Testis (tissue), 3 donors: Measurements from ENCODE around the gene GPR68. TPM values are rescaled to one million over a fixed set of nuclear protein-coding genes. Genes with fewer than 3 reads are reported as not detected.

ENCODE experiments used
- DNase-seq: peaks from one replicate; pipeline ENCODE4 v3.0.0-alpha.2; 2019
- H3K27ac ChIP-seq, 2 donors: fragments of 200-600 bp; sonication (generic); one replicate each; pipeline ENCODE4 v1.5.1; 2019
- H3K27me3 ChIP-seq: fragments of 200-600 bp; sonication (generic); one replicate; pipeline ENCODE4 v1.5.1; 2019
- H3K36me3 ChIP-seq: fragments of 200-600 bp; sonication (generic); one replicate; pipeline ENCODE4 v1.5.1; 2017; ENCODE audit warnings: low read depth; ENCODE audit errors: missing control alignments
- H3K4me1 ChIP-seq: fragments of 200-600 bp; sonication (generic); one replicate; pipeline ENCODE4 v1.5.1; 2019
- H3K4me3 ChIP-seq, 2 donors: fragments of 200-600 bp; sonication (generic); one replicate each; pipeline ENCODE4 v1.5.1; 2017 to 2019
- H3K9me3 ChIP-seq: fragments of 200-600 bp; sonication (generic); one replicate; pipeline ENCODE4 v1.5.1; 2017
- POLR2A ChIP-seq: fragments of 450-650 bp; IDR thresholded peaks from one replicate; pipeline ENCODE4 v1.6.1; 2017; ENCODE audit warnings: antibody characterized with exemption, mild to moderate bottlenecking, moderate library complexity
- WGBS, 2 donors: methylation state at CpG; one replicate each; pipeline ENCODE4 v1.1.5; 2018; 5-methylcytosine and 5-hydroxymethylcytosine counted together
- intact Hi-C: fragments of 100-400 bp; cut with DNase I; formaldehyde crosslinking; loops from one replicate; pipeline ENCODE4 v1.15.1; 2023; ENCODE audit warnings: low total_unique reads
- polyA plus RNA-seq: library from polyadenylated mRNA; stranded (reverse); fragments of 350-450 nt; fragmentation: Illumina TruSeq; extraction: RNeasy Lipid Tissue Mini Kit (QIAGEN cat#74804); gene quantifications from one replicate; pipeline ENCODE4 v1.2.3, GENCODE V29; 2014; ENCODE audit warnings: low read depth, low replicate concordance; ENCODE audit not compliant: insufficient read depth
- total RNA-seq, 2 donors: library from RNA; depleted of rRNA; stranded (reverse); fragments of >200 nt; gene quantifications; one replicate each; pipeline ENCODE4 v1.2.3, GENCODE V29; 2016
- TF ChIP-seq, protein P1 (sequence below), 3 experiments: fragments of 450-650 bp in 2 of 3; fragments of 200-600 bp in 1 of 3; sonication (generic) in 1 of 3; IDR thresholded peaks; one replicate each; pipeline ENCODE4 v1.5.1; 2016 to 2019; ENCODE audit warnings: antibody characterized with exemption in 3 of 3, mild to moderate bottlenecking in 2 of 3, moderate library complexity in 1 of 3

Gene GPR68
- total and polyA plus RNA-seq, 3 donors from 2014 or later, result 1.1 to 3.8 (median 2.4) TPM

DNA sequence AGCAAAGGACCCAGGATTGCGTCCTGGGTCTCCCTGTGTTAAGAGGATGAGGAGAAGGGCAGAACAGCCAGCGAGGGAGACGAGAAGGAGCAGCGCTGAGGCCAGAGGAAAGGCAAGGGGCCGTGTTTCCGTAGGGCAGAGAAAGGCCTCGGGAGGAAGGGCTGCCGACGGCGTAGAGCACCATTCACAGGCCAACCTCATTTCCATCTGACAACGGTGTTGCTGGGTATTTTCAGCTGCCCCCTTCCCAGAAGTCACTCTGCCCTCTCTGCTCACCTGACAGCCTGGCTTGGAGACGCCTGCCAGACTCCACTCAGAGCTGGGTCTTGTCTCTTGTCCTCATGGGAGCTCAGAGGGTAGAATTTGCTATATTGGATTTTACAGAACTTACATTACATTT lies 51.4 kb downstream of the GPR68 start:
- no peak overlapping the region for H3K27ac ChIP-seq
- no peak for DNase-seq
- H3K27me3 ChIP-seq, result no peaks in the 10 kb centered on the region
- H3K4me3 ChIP-seq, result no peak overlapping the region
- 83 to 86% methylated on average over 12 of the region's 12 CpGs for WGBS, 2 donors
- TF ChIP-seq, protein P1, sequence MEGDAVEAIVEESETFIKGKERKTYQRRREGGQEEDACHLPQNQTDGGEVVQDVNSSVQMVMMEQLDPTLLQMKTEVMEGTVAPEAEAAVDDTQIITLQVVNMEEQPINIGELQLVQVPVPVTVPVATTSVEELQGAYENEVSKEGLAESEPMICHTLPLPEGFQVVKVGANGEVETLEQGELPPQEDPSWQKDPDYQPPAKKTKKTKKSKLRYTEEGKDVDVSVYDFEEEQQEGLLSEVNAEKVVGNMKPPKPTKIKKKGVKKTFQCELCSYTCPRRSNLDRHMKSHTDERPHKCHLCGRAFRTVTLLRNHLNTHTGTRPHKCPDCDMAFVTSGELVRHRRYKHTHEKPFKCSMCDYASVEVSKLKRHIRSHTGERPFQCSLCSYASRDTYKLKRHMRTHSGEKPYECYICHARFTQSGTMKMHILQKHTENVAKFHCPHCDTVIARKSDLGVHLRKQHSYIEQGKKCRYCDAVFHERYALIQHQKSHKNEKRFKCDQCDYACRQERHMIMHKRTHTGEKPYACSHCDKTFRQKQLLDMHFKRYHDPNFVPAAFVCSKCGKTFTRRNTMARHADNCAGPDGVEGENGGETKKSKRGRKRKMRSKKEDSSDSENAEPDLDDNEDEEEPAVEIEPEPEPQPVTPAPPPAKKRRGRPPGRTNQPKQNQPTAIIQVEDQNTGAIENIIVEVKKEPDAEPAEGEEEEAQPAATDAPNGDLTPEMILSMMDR (IDR thresholded peaks at IDR 0.05), result no peak
- TF ChIP-seq POLR2A, result no peak
- no peaks in the 10 kb centered on the region for H3K4me1 ChIP-seq
- H3K9me3 ChIP-seq, result no peaks in the 10 kb centered on the region
- H3K36me3 ChIP-seq, result no peaks in the 10 kb centered on the region
- intact Hi-C loops, result no loop called here

DNA sequence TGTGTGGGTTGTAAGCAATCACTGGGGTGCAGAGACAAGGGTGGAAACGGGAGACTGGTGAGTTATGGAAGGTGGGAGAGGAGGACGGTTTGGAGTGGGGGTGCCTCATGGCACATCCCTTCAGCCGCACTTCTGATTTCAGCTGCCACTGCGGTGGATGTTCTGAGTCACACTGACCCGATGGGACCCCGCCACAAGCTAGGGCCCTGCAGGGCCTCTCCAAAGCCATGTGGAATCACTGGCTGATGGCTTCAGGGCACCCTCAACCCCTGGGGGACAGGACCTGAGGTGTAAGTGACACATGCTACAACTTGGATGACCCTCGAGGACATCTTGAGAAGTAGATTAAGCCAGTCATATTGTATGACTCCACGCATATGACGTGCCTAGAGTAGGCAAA lies 53.7 kb downstream of the GPR68 start:
- intact Hi-C loops, result no loop called here
- no peaks in the 10 kb centered on the region for H3K9me3 ChIP-seq
- DNase-seq, result no peak
- TF ChIP-seq, protein P1 (IDR thresholded peaks at IDR 0.05), result no peak
- no peaks in the 10 kb centered on the region for H3K4me1 ChIP-seq
- no peak overlapping the region for H3K27ac ChIP-seq
- WGBS, 2 donors, result 90 to 94% methylated on average over 8 to 9 of the region's 9 CpGs
- no peaks in the 10 kb centered on the region for H3K36me3 ChIP-seq
- H3K4me3 ChIP-seq, result no peak overlapping the region
- no peaks in the 10 kb centered on the region for H3K27me3 ChIP-seq

DNA sequence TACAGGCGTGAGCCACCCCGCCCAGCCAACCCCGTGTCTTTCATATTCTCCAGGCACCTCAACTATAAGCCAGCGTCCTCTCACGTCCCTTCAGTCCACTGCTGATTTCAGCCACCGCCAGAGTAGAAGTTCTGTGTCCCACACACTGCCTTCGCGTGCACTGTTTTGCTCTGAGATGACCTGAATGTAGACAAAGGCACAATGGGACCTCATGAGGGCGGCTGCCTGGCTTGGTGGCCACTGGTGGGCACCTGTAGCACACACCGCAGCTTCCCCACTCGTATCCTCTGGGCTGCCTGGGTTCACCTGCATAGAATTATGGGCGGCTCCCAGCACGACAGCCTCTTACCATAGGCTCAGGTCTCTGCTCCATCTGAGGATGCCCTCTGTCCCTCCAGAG lies 57.2 kb downstream of the GPR68 start:
- Histone ChIP-seq H3K4me1 (no peaks in the 10 kb centered on the region), H3K4me3 (no peak overlapping the region), H3K36me3 (no peaks in the 10 kb centered on the region), H3K27ac (no peak overlapping the region), H3K27me3 (no peaks in the 10 kb centered on the region), H3K9me3 (no peaks in the 10 kb centered on the region)
- intact Hi-C loops, result no loop called here
- DNase-seq, result no peak
- 96 to 98% methylated on average over 12 to 13 of the region's 13 CpGs for WGBS, 2 donors
- no peak for TF ChIP-seq POLR2A
- TF ChIP-seq, protein P1 (IDR thresholded peaks at IDR 0.05), result no peak

DNA sequence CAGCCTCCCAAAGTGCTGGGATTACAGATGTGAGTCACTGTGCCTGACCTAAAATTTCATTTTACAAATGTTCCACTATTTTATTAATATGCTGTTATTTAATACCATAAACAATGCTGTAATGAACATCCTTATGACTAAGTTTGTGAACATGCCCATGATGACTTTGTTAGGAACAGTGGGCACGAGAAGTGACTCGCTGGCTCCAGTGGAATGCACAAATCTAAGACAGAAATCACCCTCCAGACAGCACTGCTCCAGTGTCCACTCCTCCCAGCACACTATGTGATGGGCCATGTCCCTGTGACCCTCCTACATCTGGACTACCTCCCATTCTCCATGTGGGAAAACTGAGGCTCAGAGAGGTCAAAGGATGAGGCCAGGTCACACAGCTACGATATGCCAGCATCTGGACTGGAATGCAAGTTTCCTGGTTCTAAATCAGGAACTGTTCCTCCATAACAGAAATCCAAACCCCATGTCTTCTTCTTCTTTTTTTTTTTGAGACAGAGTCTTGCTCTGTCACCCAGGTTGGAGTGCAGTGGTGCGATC lies 57.9 kb downstream of the GPR68 start:
- Histone ChIP-seq H3K9me3 (no peaks in the 10 kb centered on the region), H3K27ac (no peak overlapping the region), H3K4me1 (no peaks in the 10 kb centered on the region), H3K4me3 (no peak overlapping the region), H3K27me3 (no peaks in the 10 kb centered on the region), H3K36me3 (no peaks in the 10 kb centered on the region)
- TF ChIP-seq, protein P1 (IDR thresholded peaks at IDR 0.05), result no peak
- no peak for TF ChIP-seq POLR2A
- DNase-seq, result no peak
- WGBS, 2 donors, result 84 to 99% methylated on average over 4 of the region's 4 CpGs
- intact Hi-C loops, result no loop called here

DNA sequence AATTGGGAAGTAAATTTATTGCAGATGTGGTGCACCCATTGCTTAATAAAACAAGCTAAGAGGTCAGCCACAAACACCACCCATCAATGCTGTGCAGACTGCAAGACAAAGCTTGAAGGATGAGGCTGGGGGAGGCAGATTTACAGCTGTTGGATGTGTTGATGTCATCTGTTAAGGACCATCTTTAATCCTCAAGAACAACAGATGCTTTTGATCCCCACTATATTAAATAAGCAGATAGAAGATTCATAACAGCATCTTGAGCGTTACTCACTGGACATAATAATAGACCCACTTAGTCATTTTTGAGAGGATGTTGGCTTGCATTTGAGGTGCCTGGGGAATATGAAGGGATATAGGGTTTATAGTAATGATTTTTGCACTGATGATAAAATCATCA lies 58.8 kb downstream of the GPR68 start:
- intact Hi-C loops, result no loop called here
- no peaks in the 10 kb centered on the region for H3K9me3 ChIP-seq
- TF ChIP-seq, protein P1 (IDR thresholded peaks at IDR 0.05), result no peak
- TF ChIP-seq POLR2A, result no peak

More for the DNA sequence above, 58.8 kb downstream of the GPR68 start:
- no peak for DNase-seq
- Histone ChIP-seq H3K36me3 (no peaks in the 10 kb centered on the region), H3K4me1 (no peaks in the 10 kb centered on the region), H3K4me3 (no peak overlapping the region), H3K27ac (no peak overlapping the region), H3K27me3 (no peaks in the 10 kb centered on the region)
- 83 to 88% methylated on average over 1 of the region's 1 CpG for WGBS, 2 donors
